Keratinocyte (primary cell): Measurements from ENCODE around the gene ELMOD1. TPM values are rescaled to one million over a fixed set of nuclear protein-coding genes. Genes with fewer than 3 reads are reported as not detected.

Source experiments
- DNase-seq: peaks from one replicate; pipeline ENCODE4 v3.0.0-alpha.2; 2011; ENCODE audit warnings: low read depth, missing footprints, low spot score
- FAIRE-seq: peaks from 2 replicates; lab custom pipeline; 2011; peaks lifted over from hg19 to GRCh38; lab: Jason Lieb, UNC
- H2AFZ ChIP-seq: 2 replicates; pipeline ENCODE4 v1.6.0; 2012; ENCODE audit warnings: low read length, control low read depth, inconsistent platforms; ENCODE audit not compliant: control insufficient read depth
- H3K27ac ChIP-seq: 2 replicates; pipeline ENCODE4 v1.5.1; 2011; ENCODE audit warnings: low read length; ENCODE audit not compliant: control insufficient read depth, insufficient read depth
- H3K27me3 ChIP-seq: 3 replicates; pipeline ENCODE4 v1.6.0; 2011; ENCODE audit warnings: low read length; ENCODE audit not compliant: control insufficient read depth, insufficient read depth; ENCODE audit errors: extremely low read depth
- H3K36me3 ChIP-seq, 2 experiments: 2 replicates in 1 of 2; 3 replicates in 1 of 2; pipeline ENCODE4 v1.5.1; 2011; ENCODE audit warnings: low read length in 2 of 2, mild to moderate bottlenecking in 1 of 2; ENCODE audit not compliant: control insufficient read depth in 2 of 2, insufficient read depth in 2 of 2; ENCODE audit errors: extremely low read depth in 1 of 2
- H3K4me1 ChIP-seq: 3 replicates; pipeline ENCODE4 v1.5.1; 2011; ENCODE audit warnings: low read length; ENCODE audit not compliant: control insufficient read depth, insufficient read depth; ENCODE audit errors: extremely low read depth
- H3K4me2 ChIP-seq: 3 replicates; pipeline ENCODE4 v1.6.0; 2011; ENCODE audit warnings: low read depth, low read length; ENCODE audit not compliant: control insufficient read depth, insufficient read depth; ENCODE audit errors: extremely low read depth
- H3K4me3 ChIP-seq, 3 experiments: fragments of 200-600 bp in 1 of 3; sonication (generic) in 1 of 3; 2 replicates in 2 of 3; 3 replicates in 1 of 3; pipeline ENCODE4 v1.5.1; 2011 to 2016; ENCODE audit warnings: low read length in 3 of 3, mild to moderate bottlenecking in 3 of 3, control low read depth in 2 of 3, inconsistent platforms in 1 of 3, low read depth in 1 of 3, mixed read lengths in 1 of 3, mixed run types in 1 of 3, moderate library complexity in 1 of 3; ENCODE audit not compliant: control insufficient read depth in 2 of 3, insufficient read depth in 2 of 3; ENCODE audit errors: extremely low read depth in 1 of 3
- H3K79me2 ChIP-seq: 2 replicates; pipeline ENCODE4 v1.6.0; 2012; ENCODE audit warnings: low read length; ENCODE audit not compliant: control insufficient read depth, insufficient read depth
- H3K9ac ChIP-seq: 3 replicates; pipeline ENCODE4 v1.6.0; 2011; ENCODE audit warnings: low read length; ENCODE audit not compliant: control insufficient read depth, insufficient read depth; ENCODE audit errors: extremely low read depth
- H3K9me1 ChIP-seq: 3 replicates; pipeline ENCODE4 v1.6.0; 2011; ENCODE audit warnings: low read length; ENCODE audit not compliant: control insufficient read depth, insufficient read depth; ENCODE audit errors: extremely low read depth
- H3K9me3 ChIP-seq: 2 replicates; pipeline ENCODE4 v1.5.1; 2012; ENCODE audit warnings: low read depth, low read length; ENCODE audit not compliant: control insufficient read depth
- H4K20me1 ChIP-seq: 3 replicates; pipeline ENCODE4 v1.6.0; 2011; ENCODE audit warnings: low read length; ENCODE audit not compliant: control insufficient read depth, insufficient read depth; ENCODE audit errors: extremely low read depth
- CTCF ChIP-seq, 3 experiments: IDR thresholded peaks in 1 of 3; conservative IDR thresholded peaks in 1 of 3; optimal IDR thresholded peaks in 1 of 3; 2 replicates in 2 of 3; 3 replicates in 1 of 3; pipeline versions ENCODE3 to v1.5.1; 2011; ENCODE audit warnings: low read length in 3 of 3, mild to moderate bottlenecking in 3 of 3, moderate library complexity in 2 of 3, control low read depth in 1 of 3, inconsistent platforms in 1 of 3; ENCODE audit not compliant: insufficient read depth in 2 of 3; ENCODE audit errors: extremely low read depth in 1 of 3
- EZH2 ChIP-seq: IDR thresholded peaks from one replicate; pipeline ENCODE4 v1.6.1; 2012; ENCODE audit warnings: inconsistent platforms, mild to moderate bottlenecking, low read length, moderate library complexity
- dilution Hi-C: fragments of 300-500 bp; cut with MboI; formaldehyde crosslinking; loops from one replicate; pipeline ENCODE4 v1.7.0; 2020; ENCODE audit warnings: low sequenced_read_pairs; ENCODE audit not compliant: extremely low pct_ligation_motif_present
- polyA plus RNA-seq, 5 experiments: library from polyadenylated mRNA; depleted of rRNA in 3 of 5; stranded (reverse) in 3 of 5; stranded (forward) in 1 of 5; unstranded in 1 of 5; fragments of >200 nt; gene quantifications; 1 replicate in 1 of 5; 2 replicates in 3 of 5; 3 replicates in 1 of 5; pipeline versions ENCODE4 v1.2.1 to v1.2.3, GENCODE V29; 2011 to 2012; ENCODE audit warnings: missing spikeins in 2 of 5, low read depth in 1 of 5, low replicate concordance in 1 of 5

The ELMOD1 gene
- polyA plus RNA-seq, 1 donor (not counting 4 experiments of a cell fraction or from before 2014, with no cell fraction given), result 0.63 TPM

DNA sequence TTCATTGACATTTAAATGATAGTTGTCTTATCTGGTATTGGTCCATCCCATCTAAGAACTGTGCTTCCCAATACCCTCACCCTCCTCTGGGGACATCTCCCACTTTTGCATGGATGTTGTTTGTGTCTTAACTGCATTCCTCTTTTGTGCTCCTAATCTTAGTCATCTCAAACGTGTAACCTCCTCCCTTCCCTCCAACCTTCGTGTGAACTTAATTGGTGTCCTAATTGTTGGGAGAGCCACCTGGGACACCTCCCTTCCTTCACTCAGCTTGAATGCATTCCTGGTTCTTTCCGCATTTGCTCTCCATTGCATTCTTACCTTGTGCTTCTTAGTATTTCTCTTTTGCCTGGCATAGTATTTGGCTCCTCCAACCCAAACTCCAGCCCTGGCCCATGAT, 9.8 kb upstream of the ELMOD1 start:
- Histone ChIP-seq H3K4me3 (no peak overlapping the region), H3K9ac (no peak overlapping the region), H3K27me3 (no peaks in the 10 kb centered on the region), H3K4me2 (no peak overlapping the region), H2AFZ (no peak overlapping the region), H3K9me3 (no peaks in the 10 kb centered on the region), H3K9me1 (no peaks in the 10 kb centered on the region), H4K20me1 (no peaks in the 10 kb centered on the region), H3K36me3 (no peaks in the 10 kb centered on the region), H3K4me1 (peaks cover 8% of the 10 kb centered on the region), H3K79me2 (no peaks in the 10 kb centered on the region), H3K27ac (no peak overlapping the region)
- dilution Hi-C loops, result no loop called here
- FAIRE-seq, result no peak
- no peak for TF ChIP-seq CTCF (optimal IDR thresholded peaks at IDR 0.05 in 1 of 3, IDR thresholded peaks at IDR 0.05 in 1 of 3, conservative IDR thresholded peaks at IDR 0.05 in 1 of 3; ENCODE audit: extremely low read depth in 1 of 3, insufficient read depth in 2 of 3, low read length in 3 of 3)
- DNase-seq, result no peak

DNA sequence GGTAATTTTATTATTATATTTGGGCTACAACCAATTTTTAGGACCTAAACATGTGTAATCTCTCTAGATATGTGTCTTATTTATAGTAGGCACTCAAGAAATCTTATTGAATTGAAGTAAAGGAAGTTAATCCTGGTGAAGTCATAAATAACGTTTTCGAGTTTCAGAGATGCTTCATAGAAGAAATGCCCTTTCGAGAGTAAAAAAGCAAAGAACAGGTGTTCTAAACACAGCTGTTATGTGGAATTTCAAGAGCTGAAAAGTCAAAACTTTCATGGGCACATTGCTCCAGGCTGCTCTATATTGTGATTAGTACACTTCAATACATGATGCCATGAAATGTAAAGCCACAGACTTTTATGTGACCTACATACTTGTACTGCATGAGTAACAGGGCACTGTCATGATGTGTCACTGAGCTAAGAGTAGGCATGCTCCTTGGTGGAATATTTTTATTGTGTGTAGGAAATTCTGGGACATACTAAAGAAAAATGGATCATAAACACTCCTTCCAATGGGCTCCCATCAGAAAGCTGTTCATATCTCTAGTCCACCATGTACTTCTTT, 7.2 kb upstream of the ELMOD1 start:
- H4K20me1 ChIP-seq, result no peaks in the 10 kb centered on the region
- no peaks in the 10 kb centered on the region for H3K9me3 ChIP-seq
- no peak overlapping the region for H2AFZ ChIP-seq
- peaks cover 8% of the 10 kb centered on the region for H3K4me1 ChIP-seq
- no peaks in the 10 kb centered on the region for H3K9me1 ChIP-seq
- H3K36me3 ChIP-seq, result no peaks in the 10 kb centered on the region
- no peak for DNase-seq
- dilution Hi-C loops, result no loop called here
- H3K4me2 ChIP-seq, result no peak overlapping the region
- no peaks in the 10 kb centered on the region for H3K27me3 ChIP-seq
- FAIRE-seq, result no peak
- TF ChIP-seq EZH2, result no peak
- TF ChIP-seq CTCF (optimal IDR thresholded peaks at IDR 0.05 in 1 of 3, IDR thresholded peaks at IDR 0.05 in 1 of 3, conservative IDR thresholded peaks at IDR 0.05 in 1 of 3; ENCODE audit: extremely low read depth in 1 of 3, insufficient read depth in 2 of 3, low read length in 3 of 3), result no peak
- no peak overlapping the region for H3K27ac ChIP-seq
- no peaks in the 10 kb centered on the region for H3K79me2 ChIP-seq
- no peak overlapping the region for H3K4me3 ChIP-seq
- no peak overlapping the region for H3K9ac ChIP-seq
